ENCODE measurements around the gene DPP6. TPM values are rescaled to one million over a fixed set of nuclear protein-coding genes. Genes with fewer than 3 reads are reported as not detected.

Gene DPP6
- total and polyA plus RNA-seq, 9 of the 15 experiments (the other 6 are each of a cell fraction or from before 2014, with no cell fraction given): not detected

GRCh38 chr7:154649015-154649414 is 596.8 kb downstream of the DPP6 start:
- TF ChIP-seq CTCF (IDR thresholded peaks at IDR 0.05 in 2 of 3, conservative IDR thresholded peaks at IDR 0.05 in 1 of 3; ENCODE audit: insufficient read depth in 2 of 3, low read depth in 1 of 3, low read length in 3 of 3): 0 out of 6 replicates have a peak, but pooled peaks of 1 of the 3 experiments have one; percentile 5
- no peak for TF ChIP-seq ZBTB7A (IDR thresholded peaks at IDR 0.05; ENCODE audit: borderline replicate concordance, control insufficient read depth, low read depth, low read length)
- POLR2A ChIA-PET: no interaction called here
- no peaks in the 10 kb centered on the region for H3K36me3 ChIP-seq (ENCODE audit: control insufficient read depth, insufficient read depth, low read length)
- H4K20me1 ChIP-seq (replicated peaks; ENCODE audit: control insufficient read depth, insufficient read depth, low read length): no peaks in the 10 kb centered on the region
- in situ Hi-C loops (cut with MboI) (no loop called here), intact Hi-C loops (cut with micrococcal nuclease) (no loop called here)
- H3K4me2 ChIP-seq (ENCODE audit: insufficient read depth, low read length): no peak overlapping the region
- WGBS (ENCODE audit: insufficient coverage, low coverage, missing lambda C conversion rate): 6% methylated on average over 5 of the region's 5 CpGs
- peaks cover 3% of the 10 kb centered on the region for H3K9me1 ChIP-seq (ENCODE audit: control insufficient read depth, insufficient read depth, low read length)
- DNase-seq (ENCODE audit: extremely low read depth in 1 of 4, low spot score in 3 of 4) (no peak), FAIRE-seq (no peak), ATAC-seq (no peak)
- BruUV-seq (replicated peaks): no TSS peak
- no peaks in the 10 kb centered on the region for H3K79me2 ChIP-seq (ENCODE audit: control insufficient read depth, insufficient read depth, low read length)
- no peaks in the 10 kb centered on the region for H3K9me3 ChIP-seq (replicated peaks; ENCODE audit: control insufficient read depth, insufficient read depth, low read depth, low read length)
- peaks cover 0 to 16% of the 10 kb centered on the region in 2 experiments; a peak in 1 of 5 replicates for H3K4me1 ChIP-seq (replicated peaks in 1 of 2; ENCODE audit: control insufficient read depth in 2 of 2, insufficient read depth in 2 of 2, low read length in 2 of 2)
- H3K9ac ChIP-seq (ENCODE audit: insufficient read depth in 1 of 2, low read depth in 2 of 2, low read length in 2 of 2): no peak overlapping the region
- no peak overlapping the region for H3K27ac ChIP-seq (ENCODE audit: extremely low read depth, low read depth, low read length)
- CTCF ChIA-PET (ENCODE audit: low intra/inter-chr PET ratio): no interaction called here
- no peak overlapping the region for H3K4me3 ChIP-seq
- H3K27me3 ChIP-seq (ENCODE audit: control insufficient read depth in 2 of 2, insufficient read depth in 2 of 2, low read length in 2 of 2): peaks cover 20 to 42% of the 10 kb centered on the region in 2 experiments
- no peak overlapping the region for H2AFZ ChIP-seq (ENCODE audit: low read depth, low read length)

DNA sequence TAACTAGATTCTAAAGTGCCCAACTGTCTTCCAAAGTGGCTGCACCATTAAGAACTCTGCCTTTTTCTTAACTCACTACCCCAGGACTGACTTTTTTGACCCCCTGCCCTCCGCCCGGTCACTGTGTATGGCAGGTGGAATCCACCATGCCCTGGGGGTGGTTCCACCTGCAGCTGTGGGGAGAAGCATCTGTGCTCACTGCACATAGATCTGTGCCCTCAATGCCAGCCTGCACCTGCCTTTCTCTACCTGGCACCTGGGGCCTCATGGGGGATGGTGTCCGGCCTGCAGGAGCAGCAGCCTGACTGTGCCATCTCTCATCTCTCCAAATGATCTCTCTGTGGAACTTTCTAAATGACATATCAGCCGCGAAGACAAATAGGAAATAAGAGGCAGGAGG is 597.2 kb downstream of the DPP6 start:
- no peaks in the 10 kb centered on the region for H3K36me3 ChIP-seq (ENCODE audit: control insufficient read depth, insufficient read depth, low read length)
- DNase-seq (ENCODE audit: extremely low read depth in 1 of 4, low spot score in 3 of 4) (no peak), FAIRE-seq (no peak), ATAC-seq (no peak)
- H3K27ac ChIP-seq (ENCODE audit: extremely low read depth, low read depth, low read length): no peak overlapping the region
- CTCF ChIA-PET (ENCODE audit: low intra/inter-chr PET ratio): no interaction called here
- no peak overlapping the region for H2AFZ ChIP-seq (ENCODE audit: low read depth, low read length)
- H3K4me1 ChIP-seq (replicated peaks in 1 of 2; ENCODE audit: control insufficient read depth in 2 of 2, insufficient read depth in 2 of 2, low read length in 2 of 2): peaks cover 0 to 16% of the 10 kb centered on the region in 2 experiments; a peak in 1 of 5 replicates
- peaks cover 20 to 42% of the 10 kb centered on the region in 2 experiments for H3K27me3 ChIP-seq (ENCODE audit: control insufficient read depth in 2 of 2, insufficient read depth in 2 of 2, low read length in 2 of 2)
- intact Hi-C loops (cut with micrococcal nuclease): no loop called here
- no peak overlapping the region for H3K9ac ChIP-seq (ENCODE audit: insufficient read depth in 1 of 2, low read depth in 2 of 2, low read length in 2 of 2)
- H3K9me3 ChIP-seq (replicated peaks; ENCODE audit: control insufficient read depth, insufficient read depth, low read depth, low read length): no peaks in the 10 kb centered on the region
- POLR2A ChIA-PET: interaction anchor here (0.6 kb wide), 1 partner anchor 154 kb away, joined by 3 read pairs; no protein-coding TSS in a partner anchor
- H3K9me1 ChIP-seq (ENCODE audit: control insufficient read depth, insufficient read depth, low read length): peaks cover 3% of the 10 kb centered on the region
- WGBS (ENCODE audit: insufficient coverage, low coverage, missing lambda C conversion rate): 15% methylated on average over 5 of the region's 5 CpGs
- H3K4me2 ChIP-seq (ENCODE audit: insufficient read depth, low read length): no peak overlapping the region
- H4K20me1 ChIP-seq (replicated peaks; ENCODE audit: control insufficient read depth, insufficient read depth, low read length): no peaks in the 10 kb centered on the region
- TF ChIP-seq FOXK2 (conservative IDR thresholded peaks at IDR 0.05 in 1 of 2, IDR thresholded peaks at IDR 0.05 in 1 of 2; ENCODE audit: low read depth in 2 of 2): no peak
- H3K4me3 ChIP-seq: no peak overlapping the region
- H3K79me2 ChIP-seq (ENCODE audit: control insufficient read depth, insufficient read depth, low read length): no peaks in the 10 kb centered on the region
- BruUV-seq (replicated peaks): no TSS peak
- in situ Hi-C loops (cut with MboI): no loop called here
